Kidney epithelial cell (primary cell): ENCODE results near the gene KIAA1671. TPM values are rescaled to one million over a fixed set of nuclear protein-coding genes. Genes with fewer than 3 reads are reported as not detected.
A peak's percentile ranks its signal among the peaks of the same experiment; 100 is the strongest.

Source experiments
- DNase-seq: peaks from one replicate; pipeline ENCODE4 v3.0.0-alpha.2; 2010; ENCODE audit warnings: low read depth
- H3K27me3 ChIP-seq: 2 replicates; pipeline ENCODE4 v1.6.0; 2011; ENCODE audit warnings: low read length; ENCODE audit not compliant: control insufficient read depth, insufficient read depth
- H3K36me3 ChIP-seq: 2 replicates; pipeline ENCODE4 v1.5.1; 2011; ENCODE audit warnings: low read length; ENCODE audit not compliant: control insufficient read depth, insufficient read depth
- H3K4me3 ChIP-seq: 2 replicates; pipeline ENCODE4 v1.5.1; 2011; ENCODE audit warnings: low read depth, mild to moderate bottlenecking, control low read depth, low read length
- CTCF ChIP-seq: IDR thresholded peaks from 2 replicates; pipeline ENCODE4 v1.5.1; 2011; ENCODE audit warnings: mild to moderate bottlenecking, moderate library complexity, low read length, control low read depth, inconsistent platforms; ENCODE audit not compliant: insufficient read depth, poor library complexity, severe bottlenecking
- total RNA-seq: library from RNA; depleted of rRNA; stranded (reverse); fragments of >200 nt; gene quantifications from 2 replicates; pipeline ENCODE4 v1.2.3, GENCODE V29; 2015

The KIAA1671 gene
- total RNA-seq, 1 donor from 2014 or later = 32.3 TPM

- no peak overlapping the region for H3K4me3 ChIP-seq
- no peak for DNase-seq
- peak; percentile 59 for TF ChIP-seq CTCF
Observed at GRCh38 chr22:25081409-25081824, 128.9 kb downstream of the KIAA1671 start.

GRCh38 chr22:25082096-25082495 lies 129.6 kb downstream of the KIAA1671 start:
- no peak for TF ChIP-seq CTCF
- DNase-seq = no peak
- Histone ChIP-seq H3K4me3 (no peak overlapping the region), H3K27me3 (no peaks in the 10 kb centered on the region), H3K36me3 (no peaks in the 10 kb centered on the region)

More at GRCh38 chr22:25081409-25081824, 128.9 kb downstream of the KIAA1671 start:
- no peaks in the 10 kb centered on the region for H3K36me3 ChIP-seq
- no peaks in the 10 kb centered on the region for H3K27me3 ChIP-seq

- no peak for DNase-seq
- Histone ChIP-seq H3K27me3 (no peaks in the 10 kb centered on the region), H3K36me3 (no peaks in the 10 kb centered on the region), H3K4me3 (no peak overlapping the region)
- TF ChIP-seq CTCF = no peak
Observed at GRCh38 chr22:25083056-25083806, 130.7 kb downstream of the KIAA1671 start.

- Histone ChIP-seq H3K4me3 (no peak overlapping the region), H3K27me3 (no peaks in the 10 kb centered on the region), H3K36me3 (no peaks in the 10 kb centered on the region)
- DNase-seq = no peak
- no peak for TF ChIP-seq CTCF
Observed at GRCh38 chr22:25083807-25084200, 131.3 kb downstream of the KIAA1671 start.

- Histone ChIP-seq H3K4me3 (no peak overlapping the region), H3K27me3 (no peaks in the 10 kb centered on the region), H3K36me3 (no peaks in the 10 kb centered on the region)
- TF ChIP-seq CTCF = no peak
- DNase-seq = no peak
Observed at GRCh38 chr22:25084405-25085107, 132.0 kb downstream of the KIAA1671 start.
